Ovary (tissue), 9 donors: ENCODE data around the gene CACNA1C. TPM values are rescaled to one million over a fixed set of nuclear protein-coding genes. Genes with fewer than 3 reads are reported as not detected.

Experiments
- DNase-seq, 5 donors: peaks; one replicate each; pipeline ENCODE4 v3.0.0-alpha.2; 2019 to 2020
- H3K27ac ChIP-seq, 2 donors: fragments of 200-600 bp; one replicate each; pipeline versions ENCODE4 v1.5.1 to v1.8.0; 2019 to 2022
- H3K27me3 ChIP-seq: fragments of 200-600 bp; one replicate; pipeline ENCODE4 v1.8.0; 2022
- H3K36me3 ChIP-seq: fragments of 200-600 bp; sonication (generic); one replicate; pipeline ENCODE4 v1.5.1; 2019
- H3K4me1 ChIP-seq: one replicate; pipeline ENCODE4 v1.8.1; 2013; ENCODE audit warnings: mild to moderate bottlenecking, moderate library complexity; ENCODE audit not compliant: insufficient read depth
- H3K4me3 ChIP-seq: fragments of 200-600 bp; sonication (generic); one replicate; pipeline ENCODE4 v1.5.1; 2017
- H3K9me3 ChIP-seq, 2 donors: fragments of 200-600 bp in 1 of 2; sonication (generic) in 1 of 2; one replicate each; pipeline versions ENCODE4 v1.5.1 to v1.8.1; 2013 to 2019; ENCODE audit warnings: mild to moderate bottlenecking in 1 of 2, moderate library complexity in 1 of 2
- CTCF ChIP-seq, 3 donors: fragments of 450-650 bp in 2 of 3; fragments of 200-600 bp in 1 of 3; IDR thresholded peaks; one replicate each; pipeline versions ENCODE4 v1.5.1 to v1.8.0; 2016 to 2022; ENCODE audit warnings: antibody characterized with exemption in 3 of 3, mild to moderate bottlenecking in 1 of 3
- EP300 ChIP-seq: sonication (generic); formaldehyde crosslinking; IDR thresholded peaks from one replicate; pipeline ENCODE4 v1.6.1; 2017; ENCODE audit warnings: antibody characterized with exemption
- POLR2A ChIP-seq: fragments of 450-650 bp; IDR thresholded peaks from one replicate; pipeline ENCODE4 v1.6.1; 2017; ENCODE audit warnings: antibody characterized with exemption, mild to moderate bottlenecking, moderate library complexity
- WGBS, 3 donors: extraction: QIAGEN DNeasy Blood & Tissue Kit in 1 of 3; methylation state at CpG; one replicate each; pipeline versions ENCODE4 v1.1.5 to v1.1.7; 2013 to 2017; 5-methylcytosine and 5-hydroxymethylcytosine counted together
- intact Hi-C, 4 donors: fragments of 100-400 bp; cut with DNase I; formaldehyde crosslinking; loops; one replicate each; pipeline versions ENCODE4 v1.11.0 to v1.15.1; 2022 to 2023
- polyA plus RNA-seq, 2 donors: library from polyadenylated mRNA; stranded (reverse); fragments of 200-250 nt in 1 of 2; fragments of 350-450 nt in 1 of 2; fragmentation: Illumina TruSeq in 1 of 2; extraction: RNeasy Lipid Tissue Mini Kit (QIAGEN cat#74804) in 1 of 2; gene quantifications; one replicate each; pipeline ENCODE4 v1.2.3, GENCODE V29; 2013 to 2014
- total RNA-seq, 7 donors: library from RNA; depleted of rRNA in 2 of 7; stranded (reverse); fragments of >200 nt in 2 of 7; fragmentation: NEBNext Ultra II Directional in 3 of 7; extraction: Animal tissue kit (Norgen Biotek cat#: 25700) in 3 of 7; gene quantifications; one replicate each; pipeline versions ENCODE4 v1.1.0 to v1.2.4, GENCODE V29; 2016 to 2023
- donor health status: DM: no; HTN: no; CAD: no; lungs with moderate emphysema.
- donor health status: DM: no; HTN: no; CAD: no.
- donor health status: Bipolar disorder and iron deficiency.
- donor health status: DM: yes; HTN: yes; CAD: no.
- donor health status: DM: no; HTN: no; CAD: no.
- donor health status: DM: yes; HTN: yes; CAD: no.

CACNA1C gene
- total and polyA plus RNA-seq, 9 donors, result 2.2 to 8.3 (median 3.7) TPM

GRCh38 chr12:2341051-2341751 lies 288.4 kb downstream of the CACNA1C start:
- intact Hi-C loops, result no loop called here
- no peak for DNase-seq
- Histone ChIP-seq H3K27me3 (no peaks in the 10 kb centered on the region), H3K36me3 (no peaks in the 10 kb centered on the region), H3K4me3 (no peak overlapping the region), H3K27ac (no peak overlapping the region), H3K9me3 (no peaks in the 10 kb centered on the region), H3K4me1 (peaks cover 2% of the 10 kb centered on the region)
- WGBS, 3 donors, result 85 to 90% (median 89%) methylated on average over 15 of the region's 15 CpGs
- TF ChIP-seq CTCF (IDR thresholded peaks at IDR 0.05), result no peak
- no peak for TF ChIP-seq POLR2A
- TF ChIP-seq EP300, result no peak

- WGBS, 3 donors, result 77 to 90% (median 83%) methylated on average over 7 of the region's 7 CpGs
- intact Hi-C loops, result no loop called here
These were observed 289.1 kb downstream of the CACNA1C start for GRCh38 chr12:2341871-2342270.

GRCh38 chr12:2343681-2344080 lies 290.9 kb downstream of the CACNA1C start:
- H3K4me1 ChIP-seq, result peaks cover 2% of the 10 kb centered on the region
- intact Hi-C loops, result no loop called here
- no peaks in the 10 kb centered on the region for H3K9me3 ChIP-seq
- H3K4me3 ChIP-seq, result no peak overlapping the region
- no peaks in the 10 kb centered on the region for H3K27me3 ChIP-seq
- no peak overlapping the region for H3K27ac ChIP-seq
- H3K36me3 ChIP-seq, result no peaks in the 10 kb centered on the region
- DNase-seq, result no peak
- 49 to 64% (median 55%) methylated on average over 4 of the region's 4 CpGs for WGBS, 3 donors
- TF ChIP-seq POLR2A (no peak), EP300 (no peak), CTCF (IDR thresholded peaks at IDR 0.05) (no peak)

More at GRCh38 chr12:2341871-2342270, 289.1 kb downstream of the CACNA1C start:
- H3K27ac ChIP-seq, result no peak overlapping the region
- H3K27me3 ChIP-seq, result no peaks in the 10 kb centered on the region
- H3K4me3 ChIP-seq, result no peak overlapping the region
- H3K9me3 ChIP-seq, result no peaks in the 10 kb centered on the region
- no peak for TF ChIP-seq POLR2A
- H3K4me1 ChIP-seq, result peaks cover 2% of the 10 kb centered on the region
- no peak for DNase-seq
- H3K36me3 ChIP-seq, result no peaks in the 10 kb centered on the region

GRCh38 chr12:2344476-2344875 lies 291.7 kb downstream of the CACNA1C start:
- no peak overlapping the region for H3K27ac ChIP-seq
- H3K9me3 ChIP-seq, result no peaks in the 10 kb centered on the region
- no peak overlapping the region for H3K4me3 ChIP-seq
- H3K36me3 ChIP-seq, result no peaks in the 10 kb centered on the region
- no peaks in the 10 kb centered on the region for H3K27me3 ChIP-seq
- intact Hi-C loops, result no loop called here
- peaks cover 2% of the 10 kb centered on the region for H3K4me1 ChIP-seq
- 85 to 92% (median 92%) methylated on average over 2 of the region's 2 CpGs for WGBS, 3 donors
- TF ChIP-seq CTCF (IDR thresholded peaks at IDR 0.05) (no peak), EP300 (no peak), POLR2A (no peak)
- no peak for DNase-seq

- Histone ChIP-seq H3K4me1 (peaks cover 2% of the 10 kb centered on the region), H3K36me3 (no peaks in the 10 kb centered on the region), H3K27ac (no peak overlapping the region), H3K27me3 (no peaks in the 10 kb centered on the region), H3K4me3 (no peak overlapping the region), H3K9me3 (no peaks in the 10 kb centered on the region)
- WGBS, 3 donors, result 20 to 23% (median 22%) methylated on average over 4 of the region's 4 CpGs
- no peak for TF ChIP-seq CTCF (IDR thresholded peaks at IDR 0.05)
- TF ChIP-seq EP300, result no peak
- TF ChIP-seq POLR2A, result no peak
- DNase-seq, result no peak
- intact Hi-C loops, result no loop called here
These were observed 292.1 kb downstream of the CACNA1C start for GRCh38 chr12:2344885-2345284.
